ELF-1 (cell line): ENCODE results near the gene NPLOC4.

Experiments
- DNase-seq: peaks from one replicate; pipeline ENCODE4 v3.0.0-alpha.2; 2016; ENCODE audit warnings: low read depth, low spot score

NPLOC4 gene

GRCh38 chr17:81519284-81520020, 117.5 kb downstream of the NPLOC4 start:
- DNase-seq = peak; percentile 63

- peak; percentile 54 for DNase-seq
These were observed 118.1 kb downstream of the NPLOC4 start for GRCh38 chr17:81518785-81519283.

- peak; percentile 75 for DNase-seq
These were observed 118.7 kb downstream of the NPLOC4 start for GRCh38 chr17:81518113-81518784.

- DNase-seq = peak; percentile 66
These were observed 119.4 kb downstream of the NPLOC4 start for GRCh38 chr17:81517339-81518112.

- no peak for DNase-seq
These were observed 119.9 kb downstream of the NPLOC4 start for GRCh38 chr17:81517009-81517338.

GRCh38 chr17:81516439-81516838, 120.5 kb downstream of the NPLOC4 start:
- no peak for DNase-seq

GRCh38 chr17:81515530-81516041, 121.3 kb downstream of the NPLOC4 start:
- no peak for DNase-seq

- peak; percentile 79 for DNase-seq
These were observed 122.0 kb downstream of the NPLOC4 start for GRCh38 chr17:81514739-81515529.

GRCh38 chr17:81514489-81514738, 122.5 kb downstream of the NPLOC4 start:
- no peak for DNase-seq

GRCh38 chr17:81513753-81514488, 123.0 kb downstream of the NPLOC4 start:
- DNase-seq = peak; percentile 84

- DNase-seq = peak; percentile 84
These were observed 123.5 kb downstream of the NPLOC4 start for GRCh38 chr17:81513372-81513752.

- peak; percentile 94 for DNase-seq
These were observed 124.1 kb downstream of the NPLOC4 start, which contains the start of gene ACTG1 for GRCh38 chr17:81512562-81513371. Gene ACTG1, minus strand, starts transcription at chr17:81512799. Its CDS starts 445 bp downstream, at chr17:81512354.

- no peak for DNase-seq
These were observed 124.9 kb downstream of the NPLOC4 start for GRCh38 chr17:81511804-81512561.

GRCh38 chr17:81511554-81511803, 125.4 kb downstream of the NPLOC4 start:
- DNase-seq = no peak

GRCh38 chr17:81510785-81511553, 125.9 kb downstream of the NPLOC4 start:
- no peak for DNase-seq

GRCh38 chr17:81509972-81510784, 126.7 kb downstream of the NPLOC4 start:
- DNase-seq = no peak

GRCh38 chr17:81509207-81509971, 127.5 kb downstream of the NPLOC4 start:
- DNase-seq = peak; percentile 58
